HUES64 (cell line): ENCODE data around the gene GAREM2.

Experiments used
- H3K27ac ChIP-seq: 2 replicates; pipeline ENCODE4 v1.7.0; 2013; ENCODE audit warnings: low read depth, low read length, inconsistent platforms
- H3K27me3 ChIP-seq: 2 replicates; pipeline ENCODE4 v1.6.1; 2013; ENCODE audit warnings: mild to moderate bottlenecking, low read length; ENCODE audit not compliant: insufficient read depth
- H3K36me3 ChIP-seq: 2 replicates; pipeline ENCODE4 v1.6.1; 2013; ENCODE audit warnings: mild to moderate bottlenecking, low read length; ENCODE audit not compliant: insufficient read depth
- H3K4me1 ChIP-seq: 2 replicates; pipeline ENCODE4 v1.6.1; 2013; ENCODE audit warnings: mild to moderate bottlenecking, low read length, moderate library complexity; ENCODE audit not compliant: insufficient read depth
- H3K4me3 ChIP-seq: 2 replicates; pipeline ENCODE4 v1.5.1; 2013; ENCODE audit warnings: mild to moderate bottlenecking, low read length, moderate library complexity
- H3K9ac ChIP-seq: 2 replicates; pipeline ENCODE4 v1.6.1; 2013; ENCODE audit warnings: mild to moderate bottlenecking, low read depth, low read length
- H3K9me3 ChIP-seq: 2 replicates; pipeline ENCODE4 v1.6.1; 2013; ENCODE audit warnings: low read depth, low read length; ENCODE audit not compliant: insufficient read depth
- WGBS: fragments of 150-250, 120-280 bp; methylation state at CpG from one replicate; pipeline ENCODE4 v1.1.7; 2013; ENCODE audit warnings: missing lambda C conversion rate; 5-methylcytosine and 5-hydroxymethylcytosine counted together

GAREM2 gene

DNA sequence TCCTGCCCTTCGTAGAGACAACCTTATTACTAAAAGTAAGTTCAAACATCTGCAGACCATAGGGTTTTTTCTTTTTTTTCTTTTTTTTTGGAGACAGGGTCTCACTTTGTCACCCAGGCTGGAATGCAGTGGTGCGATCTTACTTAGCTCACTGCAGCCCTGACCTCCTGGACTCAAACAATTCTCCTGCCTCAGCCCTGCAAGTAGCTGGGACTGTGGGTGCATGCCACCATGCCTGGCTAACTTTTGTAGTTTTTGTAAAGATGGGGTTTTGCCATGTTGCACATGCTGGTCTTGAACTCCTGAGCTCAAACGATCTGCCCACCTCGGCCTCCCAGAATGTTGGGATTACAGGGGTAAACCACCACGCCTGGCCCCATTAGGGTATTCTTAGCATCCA, 39.1 kb downstream of the GAREM2 start:
- H3K9me3 ChIP-seq, result no peaks in the 10 kb centered on the region
- H3K27me3 ChIP-seq, result no peaks in the 10 kb centered on the region
- no peak overlapping the region for H3K9ac ChIP-seq
- no peak overlapping the region for H3K4me3 ChIP-seq
- WGBS, result 97% methylated on average over 5 of the region's 5 CpGs
- H3K36me3 ChIP-seq, result peaks cover 90% of the 10 kb centered on the region
- H3K4me1 ChIP-seq, result no peaks in the 10 kb centered on the region
- H3K27ac ChIP-seq, result no peak overlapping the region

DNA sequence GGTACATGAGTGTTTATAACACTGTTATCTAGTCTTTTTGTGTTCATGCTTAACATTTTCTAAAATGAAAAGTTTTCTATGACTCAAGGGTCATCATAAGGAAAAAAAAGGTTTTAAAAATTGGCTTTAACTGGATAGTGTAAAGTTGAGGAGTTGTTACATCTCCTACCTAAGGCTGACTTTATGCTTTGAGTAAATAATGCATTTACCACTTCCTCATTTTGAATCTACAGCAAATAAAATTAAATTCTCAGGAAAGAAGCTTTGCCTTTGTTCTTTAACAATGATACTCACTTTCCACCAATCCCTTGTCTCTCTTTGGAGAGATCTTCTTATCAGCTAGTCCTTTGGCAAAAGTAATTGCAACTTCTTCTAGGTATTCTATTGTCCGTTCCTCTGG, 41.9 kb downstream of the GAREM2 start:
- Histone ChIP-seq H3K27ac (no peak overlapping the region), H3K4me1 (no peaks in the 10 kb centered on the region), H3K27me3 (no peaks in the 10 kb centered on the region), H3K9me3 (no peaks in the 10 kb centered on the region), H3K36me3 (peaks cover 81% of the 10 kb centered on the region), H3K4me3 (no peak overlapping the region), H3K9ac (no peak overlapping the region)
- WGBS, result 97% methylated on average over 1 of the region's 1 CpG

DNA sequence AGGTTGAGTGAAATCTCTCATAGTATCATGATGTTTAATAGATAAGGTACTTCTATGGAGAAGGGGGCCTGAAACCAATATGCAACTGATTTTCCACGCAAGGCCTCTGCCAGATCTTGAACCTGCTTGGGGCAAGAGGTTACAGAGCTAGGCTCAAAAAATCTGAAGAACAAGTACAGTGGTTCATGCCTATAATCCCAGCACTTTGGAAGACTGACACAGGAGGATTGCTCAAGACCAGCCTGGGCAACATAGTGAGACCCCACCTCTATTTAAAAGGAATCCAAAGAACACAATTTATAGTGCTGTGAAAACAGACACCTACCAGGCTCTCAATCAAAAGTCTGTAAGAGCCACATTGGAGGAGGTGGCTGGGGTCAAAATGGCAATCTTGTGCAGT, 42.9 kb downstream of the GAREM2 start:
- Histone ChIP-seq H3K4me1 (no peaks in the 10 kb centered on the region), H3K9ac (no peak overlapping the region), H3K9me3 (no peaks in the 10 kb centered on the region), H3K36me3 (peaks cover 76% of the 10 kb centered on the region), H3K27me3 (no peaks in the 10 kb centered on the region), H3K4me3 (no peak overlapping the region), H3K27ac (no peak overlapping the region)
- WGBS, result 97% methylated on average over 1 of the region's 1 CpG

DNA sequence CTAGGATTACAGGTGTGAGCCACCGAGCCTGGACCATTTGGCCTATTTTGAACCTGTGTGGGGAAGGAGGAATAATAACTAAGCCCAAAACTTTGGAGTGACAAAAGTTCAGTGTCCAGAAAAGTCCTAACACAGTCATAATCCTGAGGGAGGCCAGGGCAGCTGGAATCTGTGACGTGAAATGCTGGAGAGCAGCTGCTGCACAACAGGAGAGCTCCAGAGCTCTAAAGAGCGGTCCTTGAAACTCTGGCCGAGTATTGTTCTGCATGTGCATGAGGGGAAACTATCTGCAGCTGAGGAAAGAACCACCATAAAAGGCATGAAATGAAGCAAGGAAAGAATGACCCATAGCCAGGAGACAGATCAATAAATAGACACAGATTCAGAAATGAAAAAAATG, 43.7 kb downstream of the GAREM2 start:
- Histone ChIP-seq H3K36me3 (peaks cover 69% of the 10 kb centered on the region), H3K9me3 (no peaks in the 10 kb centered on the region), H3K4me3 (no peak overlapping the region), H3K4me1 (no peaks in the 10 kb centered on the region), H3K27ac (no peak overlapping the region), H3K9ac (no peak overlapping the region), H3K27me3 (no peaks in the 10 kb centered on the region)
- 97% methylated on average over 4 of the region's 4 CpGs for WGBS

DNA sequence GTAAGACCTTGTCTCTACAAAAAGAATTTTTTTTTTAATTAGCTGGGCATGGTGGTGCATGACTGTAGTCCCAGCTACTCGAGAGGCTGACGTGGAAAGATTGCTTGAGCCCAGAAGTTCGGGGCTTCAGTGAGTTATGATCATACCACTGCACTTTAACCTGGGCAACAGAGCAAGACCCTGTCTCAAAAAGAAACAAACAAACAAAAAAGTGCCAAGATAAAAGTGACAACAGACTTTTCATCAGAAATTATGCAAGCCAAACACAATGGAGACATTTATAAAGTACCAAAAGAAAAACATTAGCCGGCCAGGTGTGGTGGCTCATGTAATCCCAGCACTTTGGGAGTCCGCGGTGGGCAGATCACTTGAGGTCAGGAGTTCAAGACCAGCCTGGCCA, 44.8 kb downstream of the GAREM2 start:
- H3K27me3 ChIP-seq, result no peaks in the 10 kb centered on the region
- H3K9me3 ChIP-seq, result no peaks in the 10 kb centered on the region
- no peak overlapping the region for H3K27ac ChIP-seq
- no peak overlapping the region for H3K9ac ChIP-seq
- H3K36me3 ChIP-seq, result peaks cover 62% of the 10 kb centered on the region
- H3K4me1 ChIP-seq, result no peaks in the 10 kb centered on the region
- WGBS, result 86% methylated on average over 6 of the region's 6 CpGs
- no peak overlapping the region for H3K4me3 ChIP-seq

DNA sequence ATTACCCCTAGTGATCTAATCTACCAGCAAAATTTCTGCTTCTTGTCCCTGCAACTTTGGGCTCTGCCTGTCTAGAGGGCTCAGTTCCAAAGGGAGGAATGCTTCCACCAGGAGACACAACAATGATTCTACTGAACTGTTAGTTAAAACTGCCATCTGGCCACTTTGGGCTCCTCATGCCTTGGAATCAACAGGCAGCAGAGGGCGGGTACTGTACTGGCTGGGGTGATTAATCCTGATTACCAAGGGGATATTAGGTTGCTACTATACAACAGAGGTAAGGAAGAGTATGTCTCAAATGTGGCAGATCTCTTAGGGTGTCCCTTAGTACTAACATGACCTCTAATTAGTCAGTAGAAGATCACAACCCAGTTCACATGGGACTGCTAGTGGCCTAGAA, 50.1 kb downstream of the GAREM2 start:
- Histone ChIP-seq H3K27me3 (no peaks in the 10 kb centered on the region), H3K4me1 (no peaks in the 10 kb centered on the region), H3K9me3 (peaks cover 9% of the 10 kb centered on the region; the same call in 1 of the 2 replicates), H3K4me3 (no peak overlapping the region), H3K27ac (no peak overlapping the region), H3K9ac (no peak overlapping the region), H3K36me3 (peaks cover 47% of the 10 kb centered on the region)
- WGBS, result 90% methylated on average over 1 of the region's 1 CpG

DNA sequence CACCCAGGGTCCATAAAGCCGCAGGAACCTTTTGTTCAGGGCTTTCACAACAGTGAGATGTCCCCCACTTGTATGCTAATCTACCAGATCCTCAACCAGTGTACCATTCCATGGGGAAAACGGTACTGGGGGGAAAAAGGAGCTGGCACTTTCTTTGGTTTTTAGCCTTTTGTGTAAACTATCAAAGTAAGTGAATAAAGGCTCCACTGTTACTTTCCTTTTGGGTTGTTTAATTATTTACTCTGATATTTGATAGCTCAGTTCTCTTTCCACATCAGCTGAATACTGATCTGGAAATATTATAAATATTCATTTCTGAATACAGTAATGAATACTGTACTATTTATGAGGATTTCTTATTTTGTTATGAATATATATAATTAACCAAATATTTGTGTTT, 51.2 kb downstream of the GAREM2 start:
- Histone ChIP-seq H3K4me3 (no peak overlapping the region), H3K4me1 (no peaks in the 10 kb centered on the region), H3K27me3 (no peaks in the 10 kb centered on the region), H3K9ac (no peak overlapping the region), H3K9me3 (peaks cover 9% of the 10 kb centered on the region; the same call in 1 of the 2 replicates), H3K36me3 (peaks cover 54% of the 10 kb centered on the region), H3K27ac (no peak overlapping the region)
- 87% methylated on average over 2 of the region's 2 CpGs for WGBS

DNA sequence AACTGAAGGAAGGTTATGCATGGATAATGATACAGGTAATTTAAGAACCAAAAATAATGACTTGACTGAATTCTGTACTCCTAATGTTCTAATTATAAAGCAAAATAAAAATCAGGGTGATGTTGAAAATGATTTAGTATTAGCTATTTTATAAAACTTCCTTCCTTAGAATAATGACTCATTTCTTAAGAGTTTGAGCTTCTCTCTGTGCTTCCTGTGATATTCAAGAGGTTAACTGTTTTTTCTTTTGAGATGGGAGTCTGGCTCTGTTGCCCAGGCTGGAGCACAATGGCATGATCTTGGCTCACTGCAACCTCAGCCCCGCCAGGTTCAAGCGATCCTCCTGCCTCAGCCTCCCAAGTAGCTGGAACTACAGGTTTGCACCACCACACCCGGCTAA, 56.7 kb downstream of the GAREM2 start:
- H3K36me3 ChIP-seq, result peaks cover 85% of the 10 kb centered on the region
- no peak overlapping the region for H3K27ac ChIP-seq
- H3K9me3 ChIP-seq, result peaks cover 9% of the 10 kb centered on the region; the same call in 1 of the 2 replicates
- 98% methylated on average over 3 of the region's 3 CpGs for WGBS
- no peak overlapping the region for H3K4me3 ChIP-seq
- no peak overlapping the region for H3K9ac ChIP-seq
- no peaks in the 10 kb centered on the region for H3K4me1 ChIP-seq
- H3K27me3 ChIP-seq, result no peaks in the 10 kb centered on the region

DNA sequence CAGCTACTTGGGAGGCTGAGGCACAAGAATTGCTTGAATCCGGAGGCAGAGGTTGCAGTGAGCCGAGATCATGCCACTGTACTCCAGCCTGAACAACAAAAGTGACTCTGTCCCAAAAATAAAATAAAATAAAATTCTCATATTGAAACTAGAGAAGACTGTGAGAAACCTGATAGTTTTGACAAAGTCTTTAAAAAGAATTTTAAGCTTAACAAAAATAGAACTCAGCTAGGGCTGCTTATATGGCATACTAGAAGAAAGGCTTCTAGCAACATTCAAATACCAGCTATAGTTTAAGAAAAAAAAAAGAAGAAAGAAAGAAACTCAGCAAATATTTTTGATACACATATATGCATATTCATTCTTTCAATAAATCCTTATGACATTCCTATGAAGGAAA, 57.9 kb downstream of the GAREM2 start:
- Histone ChIP-seq H3K4me1 (no peaks in the 10 kb centered on the region), H3K9me3 (peaks cover 9% of the 10 kb centered on the region; the same call in 1 of the 2 replicates), H3K27ac (no peak overlapping the region), H3K9ac (no peak overlapping the region), H3K36me3 (peaks cover 94% of the 10 kb centered on the region), H3K27me3 (no peaks in the 10 kb centered on the region), H3K4me3 (no peak overlapping the region)
- WGBS, result 99% methylated on average over 2 of the region's 2 CpGs

DNA sequence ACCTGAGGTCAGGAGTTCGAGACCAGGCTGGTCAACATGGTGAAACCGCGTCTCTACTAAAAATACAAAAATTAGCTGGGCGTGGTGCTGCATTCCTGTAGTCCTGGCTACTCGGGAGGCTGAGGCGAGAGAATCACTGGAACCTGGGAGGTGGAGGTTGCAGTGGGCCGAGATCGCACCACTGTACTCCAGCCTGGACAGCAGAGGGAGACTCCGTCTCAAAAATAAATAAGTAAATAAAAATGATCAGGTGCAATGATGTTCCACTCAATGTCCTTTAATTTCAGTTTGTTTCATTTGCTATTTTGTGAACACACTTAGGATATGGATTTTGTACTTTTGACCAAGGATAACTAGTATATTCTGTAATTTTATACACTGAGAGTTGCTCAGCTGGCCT, 62.2 kb downstream of the GAREM2 start:
- Histone ChIP-seq H3K27me3 (no peaks in the 10 kb centered on the region), H3K36me3 (peaks cover 83% of the 10 kb centered on the region), H3K9me3 (no peaks in the 10 kb centered on the region), H3K27ac (no peak overlapping the region), H3K9ac (no peak overlapping the region), H3K4me3 (no peak overlapping the region), H3K4me1 (no peaks in the 10 kb centered on the region)
- WGBS, result 88% methylated on average over 9 of the region's 9 CpGs

DNA sequence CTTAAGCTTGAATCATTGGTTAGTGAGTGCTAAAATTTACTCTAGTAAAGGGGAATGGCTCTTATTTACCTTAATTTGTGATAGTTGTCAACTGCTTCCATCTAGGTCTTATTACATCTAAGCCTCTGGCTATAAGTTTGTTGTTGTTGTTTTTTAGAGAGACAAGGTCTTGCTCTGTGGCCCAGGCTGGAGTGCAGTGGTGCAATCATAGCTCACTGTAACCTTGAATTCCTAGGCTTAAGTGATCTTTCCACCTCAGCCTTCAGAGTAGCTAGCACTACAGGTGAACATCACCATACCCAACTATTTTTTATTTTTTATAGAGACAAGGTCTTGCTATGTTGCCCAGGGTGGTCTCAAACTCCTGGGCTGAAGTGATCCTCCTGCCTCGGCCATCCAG, 65.0 kb downstream of the GAREM2 start:
- Histone ChIP-seq H3K4me1 (peaks cover 5% of the 10 kb centered on the region; the same call in 1 of the 2 replicates), H3K9me3 (no peaks in the 10 kb centered on the region), H3K36me3 (peaks cover 57% of the 10 kb centered on the region), H3K4me3 (no peak overlapping the region), H3K27me3 (no peaks in the 10 kb centered on the region), H3K9ac (no peak overlapping the region), H3K27ac (no peak overlapping the region)
- 95% methylated on average over 1 of the region's 1 CpG for WGBS

DNA sequence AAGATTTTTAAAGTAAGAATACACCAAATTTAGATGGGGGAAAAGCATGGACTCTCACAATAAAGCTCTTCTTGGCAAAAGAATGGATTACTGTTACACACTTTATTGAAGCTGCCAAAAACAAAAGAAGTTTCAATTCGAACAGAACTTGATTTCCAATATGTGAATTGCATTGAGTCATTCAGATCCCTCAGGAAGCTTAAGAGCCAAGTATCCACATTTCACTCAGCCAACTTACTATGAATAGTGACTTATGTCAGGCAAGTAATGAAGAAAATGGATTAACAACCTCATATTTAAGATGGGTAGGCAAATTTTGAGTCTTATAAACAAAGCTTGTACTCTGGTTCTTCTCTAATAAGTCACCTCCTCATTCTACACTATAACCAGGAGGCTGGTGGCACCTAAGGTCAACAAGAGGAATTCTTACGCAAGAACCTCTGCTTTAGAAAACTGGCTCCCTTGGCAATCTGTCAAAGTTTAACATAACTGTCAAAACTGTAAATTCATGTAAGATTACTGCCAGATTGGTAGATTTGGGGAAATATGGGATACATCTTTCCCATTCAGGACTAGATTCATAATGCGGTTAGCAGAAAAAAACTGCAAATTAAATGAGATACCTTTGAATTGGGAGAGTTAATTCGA, 65.5 kb downstream of the GAREM2 start:
- Histone ChIP-seq H3K4me3 (no peak overlapping the region), H3K27me3 (no peaks in the 10 kb centered on the region), H3K36me3 (peaks cover 51% of the 10 kb centered on the region), H3K4me1 (peaks cover 5% of the 10 kb centered on the region; the same call in 1 of the 2 replicates), H3K27ac (no peak overlapping the region), H3K9ac (no peak overlapping the region), H3K9me3 (no peaks in the 10 kb centered on the region)
- 92% methylated on average over 3 of the region's 4 CpGs for whole genome bisulfite sequencing
